OCI-LY1 (cell line): ENCODE results near the gene ABCG8.
"Not testable (repeated sequence)": the region's sequence is repeated elsewhere in the genome, so short reads cannot be mapped to it uniquely, and the experiment has no call there.

ENCODE experiments used
- H2AFZ ChIP-seq: fragments of 200-600 bp; sonication (generic), shearing (Covaris generic); 2 replicates; pipeline ENCODE4 v1.6.0; 2014; ENCODE audit warnings: antibody characterized with exemption, mild to moderate bottlenecking, low read length
- H3F3A ChIP-seq: fragments of 200-600 bp; sonication (generic), shearing (Covaris generic); 2 replicates; pipeline ENCODE4 v1.6.0; 2014; ENCODE audit warnings: mild to moderate bottlenecking, antibody characterized with exemption, low read length, moderate library complexity; ENCODE audit not compliant: insufficient read depth
- H3K27ac ChIP-seq: fragments of 200-600 bp; sonication (generic); 2 replicates; pipeline ENCODE4 v1.5.1; 2014; ENCODE audit warnings: low read length, mixed run types, mild to moderate bottlenecking, low read depth; ENCODE audit not compliant: poor library complexity, severe bottlenecking
- H3K27me3 ChIP-seq: fragments of 200-600 bp; sonication (generic); 2 replicates; pipeline ENCODE4 v1.6.0; 2014; ENCODE audit warnings: antibody characterized with exemption, mild to moderate bottlenecking, low read length, moderate library complexity; ENCODE audit not compliant: insufficient read depth
- H3K36me3 ChIP-seq: fragments of 200-600 bp; sonication (generic); 2 replicates; pipeline ENCODE4 v1.6.1; 2014; ENCODE audit warnings: mild to moderate bottlenecking, antibody characterized with exemption, low read length, moderate library complexity, mixed read lengths; ENCODE audit not compliant: insufficient read depth
- H3K4me1 ChIP-seq: fragments of 200-600 bp; sonication (generic); 2 replicates; pipeline ENCODE4 v1.5.1; 2014; ENCODE audit warnings: mild to moderate bottlenecking, low read length, moderate library complexity; ENCODE audit not compliant: insufficient read depth, severe bottlenecking
- H3K4me2 ChIP-seq: fragments of 200-600 bp; sonication (generic), shearing (Covaris generic); 2 replicates; pipeline ENCODE4 v1.6.1; 2014; ENCODE audit warnings: low read length
- H3K4me3 ChIP-seq: fragments of 200-600 bp; sonication (generic); 2 replicates; pipeline ENCODE4 v1.5.1; 2014; ENCODE audit warnings: low read length, low read depth, mild to moderate bottlenecking, mixed read lengths; ENCODE audit not compliant: poor library complexity, severe bottlenecking
- H3K79me2 ChIP-seq: fragments of 200-600 bp; shearing (Covaris generic); 2 replicates; pipeline ENCODE4 v1.6.1; 2016; ENCODE audit warnings: mixed run types, low read length, mixed read lengths; ENCODE audit not compliant: insufficient read depth
- H3K9ac ChIP-seq: fragments of 200-600 bp; sonication (generic), shearing (Covaris generic); 2 replicates; pipeline ENCODE4 v1.6.1; 2014; ENCODE audit warnings: mild to moderate bottlenecking, low read length, mixed read lengths
- H3K9me2 ChIP-seq: fragments of 200-600 bp; sonication (generic), shearing (Covaris generic); 2 replicates; pipeline ENCODE4 v1.6.1; 2014; ENCODE audit warnings: low read depth, mild to moderate bottlenecking, low read length, mixed read lengths
- H3K9me3 ChIP-seq: fragments of 200-600 bp; shearing (Covaris generic); 2 replicates; pipeline ENCODE4 v1.6.1; 2014; ENCODE audit warnings: low read length, mixed read lengths
- H4K20me1 ChIP-seq: fragments of 200-600 bp; sonication (generic), shearing (Covaris generic); 2 replicates; pipeline ENCODE4 v1.6.0; 2016; ENCODE audit warnings: mild to moderate bottlenecking, low read length; ENCODE audit not compliant: insufficient read depth
- CTCF ChIP-seq: fragments of 200-600 bp; sonication (generic), shearing (Covaris generic); IDR thresholded peaks from 2 replicates; pipeline ENCODE4 v1.5.1; 2017; ENCODE audit warnings: mild to moderate bottlenecking, antibody characterized with exemption, low read length, moderate library complexity, mixed read lengths
- EZH2 ChIP-seq: fragments of 200-600 bp; sonication (generic), shearing (Covaris generic); IDR thresholded peaks from 2 replicates; pipeline ENCODE4 v1.8.0; 2017; ENCODE audit warnings: borderline replicate concordance, mixed run types, mild to moderate bottlenecking, antibody characterized with exemption, low read length, moderate library complexity, mixed read lengths

Gene ABCG8

GRCh38 chr2:43905371-43905803 lies 66.6 kb downstream of the ABCG8 start:
- H3K27ac ChIP-seq, result no peak overlapping the region
- H3K36me3 ChIP-seq, result peaks cover 71% of the 10 kb centered on the region
- H2AFZ ChIP-seq, result no peak overlapping the region
- no peaks in the 10 kb centered on the region; the same call in 1 of the 2 replicates for H3F3A ChIP-seq
- no peak for TF ChIP-seq EZH2
- no peak for TF ChIP-seq CTCF
- H4K20me1 ChIP-seq, result no peaks in the 10 kb centered on the region
- H3K4me2 ChIP-seq, result no peak overlapping the region
- H3K4me3 ChIP-seq, result no peak overlapping the region
- no peaks in the 10 kb centered on the region for H3K4me1 ChIP-seq
- no peaks in the 10 kb centered on the region for H3K9me3 ChIP-seq
- no peaks in the 10 kb centered on the region for H3K9me2 ChIP-seq
- no peaks in the 10 kb centered on the region for H3K27me3 ChIP-seq
- no peaks in the 10 kb centered on the region for H3K79me2 ChIP-seq
- H3K9ac ChIP-seq, result no peak overlapping the region

- Histone ChIP-seq H3F3A (no peaks in the 10 kb centered on the region; the same call in 1 of the 2 replicates), H3K4me2 (no peak overlapping the region), H3K27me3 (no peaks in the 10 kb centered on the region), H3K36me3 (peaks cover 68% of the 10 kb centered on the region), H3K27ac (no peak overlapping the region), H3K9me2 (no peaks in the 10 kb centered on the region), H2AFZ (no peak overlapping the region), H3K4me1 (no peaks in the 10 kb centered on the region), H4K20me1 (no peaks in the 10 kb centered on the region), H3K4me3 (no peak overlapping the region), H3K79me2 (no peaks in the 10 kb centered on the region), H3K9me3 (no peaks in the 10 kb centered on the region), H3K9ac (no peak overlapping the region)
- TF ChIP-seq EZH2, result no peak
- TF ChIP-seq CTCF, result no peak
Measured at GRCh38 chr2:43905871-43906270, 67.1 kb downstream of the ABCG8 start.

GRCh38 chr2:43906448-43907109 lies 67.8 kb downstream of the ABCG8 start:
- no peak for TF ChIP-seq CTCF
- TF ChIP-seq EZH2, result no peak
- H3K4me1 ChIP-seq, result no peaks in the 10 kb centered on the region
- no peak overlapping the region for H3K9ac ChIP-seq
- no peaks in the 10 kb centered on the region for H3K27me3 ChIP-seq
- no peak overlapping the region for H2AFZ ChIP-seq
- no peak overlapping the region for H3K4me2 ChIP-seq
- no peak overlapping the region for H3K4me3 ChIP-seq
- no peaks in the 10 kb centered on the region; the same call in 1 of the 2 replicates for H3F3A ChIP-seq
- no peaks in the 10 kb centered on the region for H3K79me2 ChIP-seq
- H3K9me2 ChIP-seq, result no peaks in the 10 kb centered on the region
- no peak overlapping the region for H3K27ac ChIP-seq
- H3K36me3 ChIP-seq, result peaks cover 66% of the 10 kb centered on the region
- no peaks in the 10 kb centered on the region for H3K9me3 ChIP-seq
- H4K20me1 ChIP-seq, result no peaks in the 10 kb centered on the region

- not testable (repeated sequence) for H3K4me1 ChIP-seq, H3K79me2 ChIP-seq, H3K4me2 ChIP-seq, H3K9ac ChIP-seq, H3K27me3 ChIP-seq, H3K27ac ChIP-seq, H3F3A ChIP-seq, H4K20me1 ChIP-seq, H3K4me3 ChIP-seq, H3K9me2 ChIP-seq, H2AFZ ChIP-seq, H3K9me3 ChIP-seq
- H3K36me3 ChIP-seq, result peaks cover 76% of the 10 kb centered on the region
Measured at GRCh38 chr2:43911136-43911790, 72.5 kb downstream of the ABCG8 start.
